GM12878 (cell line): ENCODE measurements around the gene TSR3. TPM values are rescaled to one million over a fixed set of nuclear protein-coding genes. Genes with fewer than 3 reads are reported as not detected.

ENCODE experiments used
- BACH1 ChIP-seq: fragments of 450-650 bp; IDR thresholded peaks from 2 replicates; pipeline ENCODE4 v1.6.1; 2017; ENCODE audit warnings: mild to moderate bottlenecking, borderline replicate concordance
- CBFB ChIP-seq: IDR thresholded peaks from 2 replicates; pipeline ENCODE4 v1.6.1; 2016; ENCODE audit warnings: antibody characterized with exemption, low read depth
- CBX5 ChIP-seq: sonication (generic); IDR thresholded peaks from 2 replicates; pipeline ENCODE4 v1.6.1; 2016; ENCODE audit warnings: low read depth, moderate library complexity, mild to moderate bottlenecking, inconsistent platforms
- CUX1 ChIP-seq: IDR thresholded peaks from 2 replicates; pipeline ENCODE4 v1.6.1; 2012; ENCODE audit warnings: improper control_type of control experiment, low read depth, low read length; ENCODE audit not compliant: insufficient replicate concordance
- FOXM1 ChIP-seq: IDR thresholded peaks from 2 replicates; pipeline ENCODE4 v1.6.1; 2012; ENCODE audit warnings: low read depth, mild to moderate bottlenecking, inconsistent platforms, low read length, moderate library complexity
- MEF2B ChIP-seq: fragments of 450-650 bp; IDR thresholded peaks from 2 replicates; pipeline ENCODE4 v1.6.1; 2018; ENCODE audit warnings: mild to moderate bottlenecking, moderate library complexity; ENCODE audit not compliant: partially characterized antibody, poor library complexity, severe bottlenecking
- MLLT1 ChIP-seq: fragments of 450-650 bp; IDR thresholded peaks from 2 replicates; pipeline ENCODE4 v1.6.1; 2016; ENCODE audit warnings: mild to moderate bottlenecking
- NR2C2 ChIP-seq: IDR thresholded peaks from 2 replicates; pipeline ENCODE4 v1.6.1; 2011; ENCODE audit warnings: borderline replicate concordance, low read depth; ENCODE audit not compliant: control insufficient read depth, insufficient read length
- POLR2AphosphoS2 ChIP-seq: IDR thresholded peaks from 2 replicates; pipeline ENCODE4 v1.6.1; 2011; ENCODE audit warnings: low read depth, mild to moderate bottlenecking, low read length, improper control_type of control experiment, moderate library complexity
- RELA ChIP-seq: fragments of 450-650 bp; IDR thresholded peaks from 2 replicates; pipeline ENCODE4 v1.8.0; 2014; ENCODE audit warnings: borderline replicate concordance; ENCODE audit not compliant: partially characterized antibody
- RELB ChIP-seq: fragments of 450-650 bp; IDR thresholded peaks from 2 replicates; pipeline ENCODE4 v1.6.1; 2017; ENCODE audit warnings: low read depth, mild to moderate bottlenecking, moderate library complexity
- SMAD5 ChIP-seq: IDR thresholded peaks from 2 replicates; pipeline ENCODE4 v1.6.1; 2016; ENCODE audit warnings: antibody characterized with exemption, low read depth
- SP1 ChIP-seq: IDR thresholded peaks from one replicate; pipeline ENCODE4 v1.6.1; 2011; ENCODE audit warnings: low read depth, low read length
- SUZ12 ChIP-seq: fragments of 200-600 bp; sonication (generic); IDR thresholded peaks from one replicate; pipeline ENCODE4 v1.6.1; 2018; ENCODE audit warnings: antibody characterized with exemption, mild to moderate bottlenecking; ENCODE audit not compliant: unreplicated experiment
- TCF3 ChIP-seq: IDR thresholded peaks from 2 replicates; pipeline ENCODE4 v1.6.1; 2012; ENCODE audit warnings: low read depth, mild to moderate bottlenecking, low read length, borderline replicate concordance; ENCODE audit not compliant: insufficient read depth
- YY1 ChIP-seq: IDR thresholded peaks from 2 replicates; pipeline ENCODE4 v1.6.1; 2011; ENCODE audit warnings: low read depth, mild to moderate bottlenecking, low read length
- ZNF274 ChIP-seq: IDR thresholded peaks from one replicate; pipeline ENCODE4 v1.8.0; 2011; ENCODE audit not compliant: insufficient read length, insufficient read depth
- ZSCAN29 ChIP-seq: fragments of 450-650 bp; IDR thresholded peaks from 2 replicates; pipeline ENCODE4 v1.6.1; 2017; ENCODE audit warnings: mild to moderate bottlenecking, moderate library complexity
- polyA plus RNA-seq, 11 experiments: library from polyadenylated mRNA; depleted of rRNA in 4 of 11; unstranded in 6 of 11; stranded (reverse) in 5 of 11; fragments of >200 nt; fragmentation: Nextera tagmentation in 4 of 11; fragmentation: Illumina TruSeq in 1 of 11; extraction: Ambion mirVana in 4 of 11; extraction: Trizol in 1 of 11; gene quantifications; 1 replicate in 1 of 11; 2 replicates in 10 of 11; pipeline versions ENCODE4 v1.2.1 to v1.2.3, GENCODE V29; 2011 to 2016; ENCODE audit warnings: inconsistent platforms in 2 of 11, missing spikeins in 2 of 11, low read depth in 1 of 11
- total RNA-seq, 4 experiments: library from RNA; depleted of rRNA in 3 of 4; stranded (reverse); fragments of >200 nt in 3 of 4; fragmentation: Illumina TruSeq in 1 of 4; extraction: Trizol in 1 of 4; gene quantifications; 2 replicates each; pipeline versions ENCODE4 v1.2.1 to v1.2.3, GENCODE V29; 2013 to 2021

Gene TSR3
- total and polyA plus RNA-seq, 10 of the 15 experiments (the other 5 are each of a cell fraction or from before 2014, with no cell fraction given): 3.4 to 108 (median 46.9) TPM

GRCh38 chr16:1351582-1352362 lies at the start of gene TSR3, which contains the start of gene GNPTG (continued):
- no peak for TF ChIP-seq CBFB
- no peak for TF ChIP-seq MEF2B
- TF ChIP-seq MLLT1: no peak
- TF ChIP-seq ZSCAN29: 0 out of 2 replicates have a peak, but pooled peaks have one; percentile 66
- peak; percentile 78; the same call in 1 of the 2 replicates for TF ChIP-seq TCF3
- TF ChIP-seq FOXM1: no peak
- no peak for TF ChIP-seq SMAD5
- TF ChIP-seq CUX1: no peak
- peak; percentile 97 for TF ChIP-seq RELA
- TF ChIP-seq BACH1: peak; percentile 84
- TF ChIP-seq NR2C2: no peak
- TF ChIP-seq ZNF274: no peak
- TF ChIP-seq YY1: peak; percentile 99
- peak; percentile 74 for TF ChIP-seq SP1
- TF ChIP-seq RELB: peak; percentile 54; the same call in 1 of the 2 replicates
- peak; percentile 76; the same call in 1 of the 2 replicates for TF ChIP-seq POLR2AphosphoS2
- no peak for TF ChIP-seq CBX5
- TF ChIP-seq SUZ12: no peak
